Measurements from ENCODE around the gene BRINP2. TPM values are rescaled to one million over a fixed set of nuclear protein-coding genes. Genes with fewer than 3 reads are reported as not detected.
A peak's percentile ranks its signal among the peaks of the same experiment; 100 is the strongest.

BRINP2 gene
- total RNA-seq, 1 experiment from 2014 or later, result 0.24 TPM

DNA sequence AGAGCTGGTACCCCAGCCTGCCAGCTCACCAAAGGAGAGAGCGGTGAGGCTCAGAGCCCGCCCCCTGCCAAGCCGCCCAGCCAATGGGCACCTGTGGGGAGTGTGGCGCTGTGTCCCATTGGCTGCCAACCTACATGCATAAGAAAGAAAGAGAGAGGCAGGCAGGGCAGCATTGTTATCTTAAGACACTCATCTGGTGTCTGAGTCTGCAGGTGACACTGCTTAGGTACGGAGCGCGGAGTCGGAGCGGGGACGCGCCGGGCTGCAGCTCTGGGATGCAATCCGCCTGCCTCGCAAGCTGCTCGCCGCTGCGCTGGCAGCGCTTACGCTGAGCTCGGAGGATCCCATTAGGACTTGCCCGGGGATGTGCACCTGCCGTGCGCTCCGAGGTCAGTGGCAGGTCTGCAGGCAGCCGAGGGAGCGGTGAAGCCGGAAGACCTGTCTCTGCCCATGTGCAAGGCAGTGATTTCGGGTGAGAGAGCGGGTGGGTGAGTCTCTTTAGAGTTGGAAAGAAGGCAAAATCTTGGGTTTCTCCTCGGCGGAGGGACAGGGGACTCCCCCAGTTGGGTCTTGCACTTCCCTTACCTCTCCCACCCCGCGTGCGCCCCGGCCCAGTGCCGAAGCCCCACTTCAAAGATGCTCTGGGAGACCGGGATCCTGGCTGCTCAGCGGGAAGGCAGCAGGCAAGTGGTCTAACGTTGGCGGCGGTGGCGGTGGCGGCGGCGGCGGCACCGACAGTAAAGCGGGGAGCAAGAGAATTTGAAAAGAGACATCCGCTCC is at the start of gene BRINP2 (continued):
- peak; percentile 19; the same call in 1 of the 2 replicates for TF ChIP-seq FOXK1 (CRISPR knock-in tag; IDR thresholded peaks at IDR 0.05)
- TF ChIP-seq NFE2L1 (CRISPR knock-in tag; IDR thresholded peaks at IDR 0.05), result no peak
- TF ChIP-seq AR (CRISPR knock-in tag; IDR thresholded peaks at IDR 0.05), result no peak

DNA sequence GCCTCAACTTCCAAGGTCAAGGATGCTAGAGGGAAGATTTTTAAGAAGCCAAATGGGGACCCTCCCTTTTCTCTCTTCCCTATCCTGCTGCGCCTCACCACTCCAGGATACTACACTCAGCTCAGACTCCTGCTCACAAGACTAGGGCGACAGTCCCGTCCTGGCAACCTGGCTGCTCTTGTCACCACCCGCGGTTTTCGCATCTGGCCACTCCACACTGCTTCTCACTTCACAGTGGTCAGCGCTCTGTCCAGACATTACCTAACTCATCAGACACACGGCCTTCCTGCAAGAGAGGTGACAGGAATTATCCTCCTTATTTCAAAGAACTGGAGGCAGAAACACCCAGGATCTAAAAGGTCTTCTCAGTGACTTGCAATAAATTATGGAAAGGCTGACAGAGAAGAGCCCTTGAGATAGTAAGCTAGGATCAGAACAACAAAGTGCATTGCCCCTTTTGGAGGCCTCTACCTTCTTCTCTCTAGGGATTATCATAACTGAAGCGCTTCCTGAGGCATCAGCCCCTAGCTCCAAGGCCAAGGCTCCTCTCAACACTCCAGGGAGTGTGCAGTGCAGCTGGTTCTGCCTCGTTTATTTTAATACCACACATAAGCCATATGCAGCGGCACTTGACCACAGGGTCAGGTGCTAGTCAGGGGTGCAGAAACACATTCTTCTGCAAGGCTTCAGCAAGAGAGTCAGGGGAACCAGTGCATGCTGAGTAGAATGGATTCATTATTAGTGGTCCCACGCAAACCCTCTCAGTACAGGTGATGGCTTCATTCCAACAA is 48.1 kb upstream of the BRINP2 start:
- ATAC-seq (no peak), DNase-seq (ENCODE audit: low spot score) (no peak)
- H3K36me3 Mint-ChIP-seq, result no peaks in the 10 kb centered on the region
- no peaks in the 10 kb centered on the region for H3K27me3 Mint-ChIP-seq (ENCODE audit: low read depth)
- CTCF ChIA-PET, result no interaction called here
- POLR2A ChIA-PET, result no interaction called here
- H3K4me1 Mint-ChIP-seq, result no peaks in the 10 kb centered on the region; the same call in 1 of the 2 replicates
- H3K27ac Mint-ChIP-seq, result no peak overlapping the region
- no peaks in the 10 kb centered on the region for H3K9me3 Mint-ChIP-seq
- no peak overlapping the region for H3K4me3 Mint-ChIP-seq
- TF ChIP-seq MXD4 (CRISPR knock-in tag; IDR thresholded peaks at IDR 0.05; ENCODE audit: borderline replicate concordance) (no peak), SP1 (CRISPR knock-in tag; conservative IDR thresholded peaks at IDR 0.05) (no peak), ZNF671 (CRISPR knock-in tag; IDR thresholded peaks at IDR 0.05) (no peak), NFYB (CRISPR knock-in tag; conservative IDR thresholded peaks at IDR 0.05; ENCODE audit: low read depth) (no peak), AFF4 (CRISPR knock-in tag; IDR thresholded peaks at IDR 0.05; ENCODE audit: borderline replicate concordance) (no peak), IRF1 (CRISPR knock-in tag; IDR thresholded peaks at IDR 0.05) (no peak), PRDM15 (CRISPR knock-in tag; IDR thresholded peaks at IDR 0.05) (no peak), ESRRA (CRISPR knock-in tag; IDR thresholded peaks at IDR 0.05; ENCODE audit: borderline replicate concordance) (no peak), ERG (CRISPR knock-in tag; IDR thresholded peaks at IDR 0.05) (no peak), FOXP4 (CRISPR knock-in tag; IDR thresholded peaks at IDR 0.05) (no peak), CBFB (CRISPR knock-in tag; IDR thresholded peaks at IDR 0.05; ENCODE audit: low read depth) (no peak), E2F4 (CRISPR knock-in tag; IDR thresholded peaks at IDR 0.05; ENCODE audit: borderline replicate concordance, low read depth) (no peak), NFE2L1 (CRISPR knock-in tag; IDR thresholded peaks at IDR 0.05) (no peak)
- TF ChIP-seq, protein P1, sequence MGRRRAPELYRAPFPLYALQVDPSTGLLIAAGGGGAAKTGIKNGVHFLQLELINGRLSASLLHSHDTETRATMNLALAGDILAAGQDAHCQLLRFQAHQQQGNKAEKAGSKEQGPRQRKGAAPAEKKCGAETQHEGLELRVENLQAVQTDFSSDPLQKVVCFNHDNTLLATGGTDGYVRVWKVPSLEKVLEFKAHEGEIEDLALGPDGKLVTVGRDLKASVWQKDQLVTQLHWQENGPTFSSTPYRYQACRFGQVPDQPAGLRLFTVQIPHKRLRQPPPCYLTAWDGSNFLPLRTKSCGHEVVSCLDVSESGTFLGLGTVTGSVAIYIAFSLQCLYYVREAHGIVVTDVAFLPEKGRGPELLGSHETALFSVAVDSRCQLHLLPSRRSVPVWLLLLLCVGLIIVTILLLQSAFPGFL (CRISPR knock-in tag; IDR thresholded peaks at IDR 0.05; ENCODE audit: borderline replicate concordance), result no peak
